Central memory CD8-positive, alpha-beta T cell (primary cell): Measurements from ENCODE around the gene ZNF821.
A peak's percentile ranks its signal among the peaks of the same experiment; 100 is the strongest.
"Not testable (repeated sequence)": the region's sequence is repeated elsewhere in the genome, so short reads cannot be mapped to it uniquely, and the experiment has no call there.

Source experiments
- ATAC-seq: fragments of 150-1000 bp; cut with Tn5 transposase; replicated peaks from 2 replicates; pipeline ENCODE4 v1.10.0; 2022; ENCODE audit warnings: mild to moderate bottlenecking, moderate FRiP score, moderate number of reproducible peaks; ENCODE audit not compliant: poor library complexity, severe bottlenecking; ENCODE audit errors: extremely low read depth
- DNase-seq, 2 donors: peaks; one replicate each; pipeline ENCODE4 v3.0.0; 2021; ENCODE audit warnings: low spot score in 2 of 2
- H3K27ac Mint-ChIP-seq: one replicate; pipeline ENCODE4 v1.8.0; 2022; ENCODE audit warnings: low read depth, mild to moderate bottlenecking, moderate library complexity, mixed read lengths
- H3K27me3 Mint-ChIP-seq: one replicate; pipeline ENCODE4 v1.8.0; 2022; ENCODE audit warnings: mixed read lengths
- H3K36me3 Mint-ChIP-seq: one replicate; pipeline ENCODE4 v1.8.0; 2022; ENCODE audit warnings: mild to moderate bottlenecking, moderate library complexity, mixed read lengths; ENCODE audit not compliant: insufficient read depth
- H3K4me1 Mint-ChIP-seq: one replicate; pipeline ENCODE4 v1.8.0; 2022; ENCODE audit warnings: mixed read lengths
- H3K4me3 Mint-ChIP-seq: one replicate; pipeline ENCODE4 v1.8.0; 2022; ENCODE audit warnings: mild to moderate bottlenecking, moderate library complexity, mixed read lengths
- H3K9me3 Mint-ChIP-seq: one replicate; pipeline ENCODE4 v1.8.0; 2022; ENCODE audit warnings: mixed read lengths

Gene ZNF821

GRCh38 chr16:71811261-71811803 lies 72.7 kb downstream of the ZNF821 start:
- DNase-seq (no peak), ATAC-seq (no peak)
- H3K27me3 Mint-ChIP-seq, result no peaks in the 10 kb centered on the region
- H3K4me3 Mint-ChIP-seq, result no peak overlapping the region
- no peak overlapping the region for H3K27ac Mint-ChIP-seq
- peaks cover 10% of the 10 kb centered on the region for H3K4me1 Mint-ChIP-seq
- no peaks in the 10 kb centered on the region for H3K9me3 Mint-ChIP-seq
- peaks cover 19% of the 10 kb centered on the region for H3K36me3 Mint-ChIP-seq

- not testable (repeated sequence) for H3K4me3 Mint-ChIP-seq, ATAC-seq, H3K27me3 Mint-ChIP-seq, H3K9me3 Mint-ChIP-seq, DNase-seq
- H3K36me3 Mint-ChIP-seq, result peaks cover 21% of the 10 kb centered on the region
- peak overlapping the region; percentile 96 for H3K27ac Mint-ChIP-seq
- H3K4me1 Mint-ChIP-seq, result peaks cover 10% of the 10 kb centered on the region
Measured at GRCh38 chr16:71810155-71810530, 73.8 kb downstream of the ZNF821 start.
